B cell (primary cell): ENCODE data around the gene MEIS3. TPM values are rescaled to one million over a fixed set of nuclear protein-coding genes. Genes with fewer than 3 reads are reported as not detected.

ENCODE experiments used
- ATAC-seq: fragments of 200-7000 bp; cut with Tn5 transposase; one replicate; pipeline ENCODE4 v1.10.0; 2021; ENCODE audit warnings: low read depth, mild to moderate bottlenecking, moderate number of reproducible peaks, moderate library complexity
- CTCF ChIA-PET: fragments of 350-600 bp; sonication (Branson Sonifier 250); formaldehyde crosslinking; loops from one replicate; lab custom pipeline; 2021; ENCODE audit warnings: antibody characterized with exemption, inconsistent platforms; lab: Charles Lee
- POLR2A ChIA-PET: fragments of 350-600 bp; sonication (Branson Sonifier 250); formaldehyde crosslinking; loops from one replicate; lab custom pipeline; 2021; ENCODE audit warnings: antibody characterized with exemption; lab: Charles Lee
- DNase-seq: peaks from one replicate; pipeline ENCODE4 v3.0.0; 2013
- H2AFZ ChIP-seq: 2 replicates; pipeline ENCODE4 v1.6.1; 2012; ENCODE audit warnings: mild to moderate bottlenecking, low read depth, low read length; ENCODE audit not compliant: insufficient read depth, poor library complexity, severe bottlenecking
- H3K27ac ChIP-seq, 2 donors: 1 replicate in 1 of 2; 2 replicates in 1 of 2; pipeline ENCODE4 v1.5.1; 2012 to 2013; ENCODE audit warnings: low read length in 2 of 2, mild to moderate bottlenecking in 2 of 2, moderate library complexity in 1 of 2
- H3K27me3 ChIP-seq, 4 experiments: fragments of 200-600 bp in 1 of 4; sonication (generic) in 1 of 4; replicated peaks in 1 of 4; 1 replicate in 2 of 4; 2 replicates in 2 of 4; pipeline versions ENCODE4 v1.6.1 to v1.7.0; 2013 to 2016; ENCODE audit warnings: low read length in 3 of 4, mild to moderate bottlenecking in 2 of 4, mixed read lengths in 1 of 4, moderate library complexity in 1 of 4; ENCODE audit not compliant: insufficient read depth in 4 of 4, control insufficient read depth in 3 of 4; ENCODE audit errors: control extremely low read depth in 1 of 4
- H3K36me3 ChIP-seq, 2 experiments: replicated peaks in 1 of 2; 1 replicate in 1 of 2; 2 replicates in 1 of 2; pipeline versions ENCODE4 v1.6.1 to v1.7.1; 2013; ENCODE audit warnings: low read length in 1 of 2; ENCODE audit not compliant: insufficient read depth in 2 of 2, control insufficient read depth in 1 of 2; ENCODE audit errors: control extremely low read depth in 1 of 2, extremely low read depth in 1 of 2
- H3K4me1 ChIP-seq, 2 donors: fragments of 200-600 bp in 1 of 2; sonication (generic) in 1 of 2; 1 replicate in 1 of 2; 2 replicates in 1 of 2; pipeline versions ENCODE4 v1.5.1 to v1.6.1; 2013 to 2017; ENCODE audit warnings: low read length in 2 of 2; ENCODE audit not compliant: control insufficient read depth in 2 of 2, insufficient read depth in 2 of 2
- H3K4me2 ChIP-seq: replicated peaks from 2 replicates; pipeline ENCODE3; 2012; ENCODE audit warnings: mild to moderate bottlenecking, low read depth, low read length; ENCODE audit not compliant: poor library complexity, severe bottlenecking
- H3K4me3 ChIP-seq, 5 experiments: fragments of 200-600 bp in 1 of 5; sonication (generic) in 1 of 5; 1 replicate in 3 of 5; 2 replicates in 2 of 5; pipeline versions ENCODE4 v1.5.1 to v1.7.0; 2011 to 2016; ENCODE audit warnings: low read length in 4 of 5, mild to moderate bottlenecking in 4 of 5, low read depth in 2 of 5, control low read depth in 1 of 5, moderate library complexity in 1 of 5; ENCODE audit not compliant: insufficient read depth in 1 of 5; ENCODE audit errors: control extremely low read depth in 1 of 5, extremely low read depth in 1 of 5
- H3K79me2 ChIP-seq: fragments of 200-600 bp; sonication (generic); one replicate; pipeline ENCODE4 v1.6.0; 2016; ENCODE audit warnings: low read length; ENCODE audit not compliant: control insufficient read depth, insufficient read depth
- H3K9ac ChIP-seq: fragments of 200-600 bp; sonication (generic); 2 replicates; pipeline ENCODE4 v1.6.1; 2017; ENCODE audit warnings: mild to moderate bottlenecking, low read length, moderate library complexity
- H3K9me3 ChIP-seq, 3 donors: one replicate each; pipeline versions ENCODE4 v1.6.1 to v1.7.1; 2013; ENCODE audit warnings: low read length in 2 of 3; ENCODE audit not compliant: control insufficient read depth in 2 of 3, insufficient read depth in 1 of 3; ENCODE audit errors: control extremely low read depth in 1 of 3
- H4K20me1 ChIP-seq: 2 replicates; pipeline ENCODE4 v1.6.0; 2012; ENCODE audit warnings: mild to moderate bottlenecking, low read length; ENCODE audit not compliant: insufficient read depth, control insufficient read depth, poor library complexity, severe bottlenecking
- H3K27ac Mint-ChIP-seq: one replicate; pipeline ENCODE4 v1.8.0; 2021; ENCODE audit warnings: mixed read lengths
- H3K27me3 Mint-ChIP-seq: one replicate; pipeline ENCODE4 v1.8.0; 2021; ENCODE audit warnings: mixed read lengths
- H3K4me1 Mint-ChIP-seq: one replicate; pipeline ENCODE4 v1.8.0; 2021; ENCODE audit warnings: mixed read lengths
- H3K4me3 Mint-ChIP-seq: one replicate; pipeline ENCODE4 v1.8.0; 2021; ENCODE audit warnings: mixed read lengths
- H3K9me3 Mint-ChIP-seq: one replicate; pipeline ENCODE4 v1.8.0; 2022; ENCODE audit warnings: mixed read lengths; ENCODE audit not compliant: insufficient read depth
- EZH2 ChIP-seq: IDR thresholded peaks from 2 replicates; pipeline ENCODE4 v1.6.1; 2012; ENCODE audit warnings: borderline replicate concordance, low read depth, mild to moderate bottlenecking, moderate library complexity, low read length; ENCODE audit not compliant: insufficient read depth, poor library complexity, severe bottlenecking
- WGBS: methylation state at CpG from one replicate; pipeline ENCODE4 v1.1.5; 2013; ENCODE audit warnings: missing lambda C conversion rate; ENCODE audit not compliant: insufficient coverage; 5-methylcytosine and 5-hydroxymethylcytosine counted together
- intact Hi-C: fragments of 100-400 bp; cut with micrococcal nuclease; formaldehyde crosslinking; loops from one replicate; pipeline ENCODE4 v1.10.0; 2022
- polyA plus RNA-seq: library from polyadenylated mRNA; depleted of rRNA; stranded (reverse); fragments of >200 nt; gene quantifications from 2 replicates; pipeline ENCODE4 v1.2.3, GENCODE V29; 2012
- total RNA-seq, 2 donors: library from RNA; stranded (reverse); fragments of 120-200 nt in 1 of 2; gene quantifications; 1 replicate in 1 of 2; 2 replicates in 1 of 2; pipeline versions ENCODE4 v1.2.3 to v1.2.4, GENCODE V29; 2013 to 2022
- TF ChIP-seq, protein P1 (sequence below): fragments of 200-600 bp; IDR thresholded peaks from one replicate; pipeline ENCODE4 v1.8.0; 2022; ENCODE audit warnings: antibody characterized with exemption, mild to moderate bottlenecking

The MEIS3 gene
- total and polyA plus RNA-seq, 2 donors (not counting 1 experiment from before 2014, with no cell fraction given): not detected

DNA sequence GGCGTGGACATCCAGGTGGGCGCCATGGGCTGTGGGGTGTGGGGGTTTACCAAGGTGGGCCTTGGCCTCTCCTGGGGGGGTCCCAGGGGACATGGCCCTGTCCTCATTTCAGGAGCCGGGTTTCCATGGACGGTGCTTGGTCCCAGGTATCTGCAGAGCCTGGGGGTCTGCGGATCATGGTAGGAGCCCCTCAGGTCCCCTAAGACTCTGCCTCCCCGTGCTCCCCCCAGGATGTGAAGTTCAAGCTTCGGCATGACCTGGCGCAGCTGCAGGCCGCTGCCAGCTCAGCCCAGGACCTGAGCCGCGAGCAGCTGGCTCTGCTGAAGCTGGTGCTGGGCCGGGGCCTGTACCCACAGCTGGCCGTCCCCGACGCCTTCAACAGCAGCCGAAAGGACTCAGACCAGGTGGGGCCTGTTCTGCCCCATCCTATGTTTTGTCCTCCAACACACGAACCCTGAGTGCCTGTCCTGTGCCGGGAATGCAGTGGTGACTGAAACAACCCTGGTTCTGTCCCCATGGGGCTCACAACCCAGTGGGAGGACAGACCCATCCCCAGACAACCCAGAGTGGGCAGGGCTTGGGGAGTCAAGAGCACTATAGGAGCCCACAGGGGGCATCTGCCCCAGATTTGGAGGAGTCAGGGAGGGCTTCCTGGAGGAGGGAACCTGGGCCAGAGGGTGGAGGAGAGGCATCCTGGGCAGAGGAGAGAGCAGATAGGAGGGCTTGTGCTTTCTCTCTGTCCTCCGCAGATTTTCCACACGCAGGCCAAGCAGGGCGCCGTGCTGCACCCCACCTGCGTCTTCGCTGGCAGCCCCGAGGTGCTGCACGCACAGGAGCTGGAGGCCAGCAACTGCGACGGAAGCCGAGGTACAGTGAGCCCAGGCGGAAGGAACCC lies 43.4 kb downstream of the MEIS3 start:
- H3K79me2 ChIP-seq: no peaks in the 10 kb centered on the region
- no peaks in the 10 kb centered on the region for H3K4me1 Mint-ChIP-seq
- TF ChIP-seq, protein P1, sequence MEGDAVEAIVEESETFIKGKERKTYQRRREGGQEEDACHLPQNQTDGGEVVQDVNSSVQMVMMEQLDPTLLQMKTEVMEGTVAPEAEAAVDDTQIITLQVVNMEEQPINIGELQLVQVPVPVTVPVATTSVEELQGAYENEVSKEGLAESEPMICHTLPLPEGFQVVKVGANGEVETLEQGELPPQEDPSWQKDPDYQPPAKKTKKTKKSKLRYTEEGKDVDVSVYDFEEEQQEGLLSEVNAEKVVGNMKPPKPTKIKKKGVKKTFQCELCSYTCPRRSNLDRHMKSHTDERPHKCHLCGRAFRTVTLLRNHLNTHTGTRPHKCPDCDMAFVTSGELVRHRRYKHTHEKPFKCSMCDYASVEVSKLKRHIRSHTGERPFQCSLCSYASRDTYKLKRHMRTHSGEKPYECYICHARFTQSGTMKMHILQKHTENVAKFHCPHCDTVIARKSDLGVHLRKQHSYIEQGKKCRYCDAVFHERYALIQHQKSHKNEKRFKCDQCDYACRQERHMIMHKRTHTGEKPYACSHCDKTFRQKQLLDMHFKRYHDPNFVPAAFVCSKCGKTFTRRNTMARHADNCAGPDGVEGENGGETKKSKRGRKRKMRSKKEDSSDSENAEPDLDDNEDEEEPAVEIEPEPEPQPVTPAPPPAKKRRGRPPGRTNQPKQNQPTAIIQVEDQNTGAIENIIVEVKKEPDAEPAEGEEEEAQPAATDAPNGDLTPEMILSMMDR: no peak
- TF ChIP-seq EZH2: no peak
- H4K20me1 ChIP-seq: no peaks in the 10 kb centered on the region
- no peaks in the 10 kb centered on the region for H3K9me3 Mint-ChIP-seq
- peaks cover 0 to 4% (median 0%) of the 10 kb centered on the region in 3 donors for H3K9me3 ChIP-seq
- no peak overlapping the region for H3K4me2 ChIP-seq
- no peak for DNase-seq
- H3K27ac Mint-ChIP-seq: no peak overlapping the region
- H3K27me3 Mint-ChIP-seq: no peaks in the 10 kb centered on the region
- no peak overlapping the region for H3K4me3 ChIP-seq
- CTCF ChIA-PET: no interaction called here
- ATAC-seq: no peak
- WGBS: 98% methylated on average over 30 of the region's 30 CpGs
- H2AFZ ChIP-seq: no peak overlapping the region
- peaks cover 0 to 68% of the 10 kb centered on the region in 2 experiments for H3K36me3 ChIP-seq
- no peaks in the 10 kb centered on the region for H3K27me3 ChIP-seq
- H3K27ac ChIP-seq: no peak overlapping the region
- POLR2A ChIA-PET: no interaction called here
- no peak overlapping the region for H3K4me3 Mint-ChIP-seq
- no peak overlapping the region for H3K9ac ChIP-seq
- H3K4me1 ChIP-seq: peaks cover 0 to under 1% of the 10 kb centered on the region in 2 donors
- intact Hi-C loops: no loop called here
